Kidney (tissue), 14 donors: ENCODE data around the gene ITPK1. TPM values are rescaled to one million over a fixed set of nuclear protein-coding genes. Genes with fewer than 3 reads are reported as not detected.

Experiments
- DNase-seq, 5 donors: peaks; one replicate each; pipeline ENCODE4 v3.0.0-alpha.2; 2013 to 2020
- FAIRE-seq: peaks from 2 replicates; lab custom pipeline; 2012; peaks lifted over from hg19 to GRCh38; lab: Jason Lieb, UNC
- H3K27ac ChIP-seq, 2 donors: one replicate each; pipeline ENCODE4 v1.7.0; 2013; ENCODE audit warnings: low read depth in 2 of 2, low read length in 2 of 2, inconsistent platforms in 1 of 2
- H3K27me3 ChIP-seq: one replicate; pipeline ENCODE4 v1.7.1; 2013; ENCODE audit warnings: low read length, inconsistent platforms; ENCODE audit not compliant: control insufficient read depth, insufficient read depth
- H3K36me3 ChIP-seq, 3 donors: one replicate each; pipeline versions ENCODE4 v1.7.0 to v1.7.1; 2013; ENCODE audit warnings: low read length in 3 of 3, control low read depth in 1 of 3, inconsistent platforms in 1 of 3; ENCODE audit not compliant: insufficient read depth in 3 of 3, control insufficient read depth in 2 of 3
- H3K4me1 ChIP-seq, 3 donors: one replicate each; pipeline versions ENCODE4 v1.7.0 to v1.7.1; 2013; ENCODE audit warnings: low read length in 3 of 3, inconsistent platforms in 1 of 3, low read depth in 1 of 3; ENCODE audit not compliant: control insufficient read depth in 2 of 3, insufficient read depth in 2 of 3
- H3K4me3 ChIP-seq, 3 donors: one replicate each; pipeline versions ENCODE4 v1.7.0 to v1.8.1; 2013; ENCODE audit warnings: low read length in 3 of 3, control low read depth in 1 of 3, inconsistent platforms in 1 of 3
- H3K9ac ChIP-seq, 3 donors: one replicate each; pipeline versions ENCODE4 v1.7.0 to v1.7.1; 2013; ENCODE audit warnings: low read length in 3 of 3, control low read depth in 1 of 3, inconsistent platforms in 1 of 3
- H3K9me3 ChIP-seq, 3 donors: one replicate each; pipeline versions ENCODE4 v1.7.0 to v1.7.1; 2013; ENCODE audit warnings: low read length in 3 of 3, control low read depth in 1 of 3, inconsistent platforms in 1 of 3; ENCODE audit not compliant: control insufficient read depth in 2 of 3, insufficient read depth in 1 of 3
- intact Hi-C: fragments of 100-400 bp; cut with DNase I; formaldehyde crosslinking; loops from one replicate; pipeline ENCODE4 v1.11.1; 2022
- polyA plus RNA-seq: library from polyadenylated mRNA; stranded (reverse); fragments of 350-450 nt; fragmentation: Illumina TruSeq; extraction: RNeasy Lipid Tissue Mini Kit (QIAGEN cat#74804); gene quantifications from one replicate; pipeline ENCODE4 v1.2.3, GENCODE V29; 2014; ENCODE audit warnings: low read depth, low replicate concordance; ENCODE audit not compliant: insufficient read depth
- total RNA-seq: library from RNA; stranded (reverse); fragmentation: NEBNext Ultra II Directional; extraction: Animal tissue kit (Norgen Biotek cat#: 25700); gene quantifications from one replicate; pipeline ENCODE4 v1.2.1, GENCODE V29; 2021
- TF ChIP-seq, protein P1 (sequence below): IDR thresholded peaks from 3 replicates; pipeline ENCODE4 v1.5.1; 2012; ENCODE audit warnings: mild to moderate bottlenecking, moderate library complexity, borderline replicate concordance; ENCODE audit not compliant: insufficient read depth; ENCODE audit errors: extremely low read depth
- donor health status: control.
- donor health status: control.
- donor health status: control.
- donor health status: control.
- donor health status: control.
- donor health status: DM: yes; HTN: yes; CAD: no.
- donor health status: Normal renal cell carcinoma (clear cell type).

ITPK1 gene
- total and polyA plus RNA-seq, 2 donors from 2014 or later = 43.6 to 92.0 TPM

DNA sequence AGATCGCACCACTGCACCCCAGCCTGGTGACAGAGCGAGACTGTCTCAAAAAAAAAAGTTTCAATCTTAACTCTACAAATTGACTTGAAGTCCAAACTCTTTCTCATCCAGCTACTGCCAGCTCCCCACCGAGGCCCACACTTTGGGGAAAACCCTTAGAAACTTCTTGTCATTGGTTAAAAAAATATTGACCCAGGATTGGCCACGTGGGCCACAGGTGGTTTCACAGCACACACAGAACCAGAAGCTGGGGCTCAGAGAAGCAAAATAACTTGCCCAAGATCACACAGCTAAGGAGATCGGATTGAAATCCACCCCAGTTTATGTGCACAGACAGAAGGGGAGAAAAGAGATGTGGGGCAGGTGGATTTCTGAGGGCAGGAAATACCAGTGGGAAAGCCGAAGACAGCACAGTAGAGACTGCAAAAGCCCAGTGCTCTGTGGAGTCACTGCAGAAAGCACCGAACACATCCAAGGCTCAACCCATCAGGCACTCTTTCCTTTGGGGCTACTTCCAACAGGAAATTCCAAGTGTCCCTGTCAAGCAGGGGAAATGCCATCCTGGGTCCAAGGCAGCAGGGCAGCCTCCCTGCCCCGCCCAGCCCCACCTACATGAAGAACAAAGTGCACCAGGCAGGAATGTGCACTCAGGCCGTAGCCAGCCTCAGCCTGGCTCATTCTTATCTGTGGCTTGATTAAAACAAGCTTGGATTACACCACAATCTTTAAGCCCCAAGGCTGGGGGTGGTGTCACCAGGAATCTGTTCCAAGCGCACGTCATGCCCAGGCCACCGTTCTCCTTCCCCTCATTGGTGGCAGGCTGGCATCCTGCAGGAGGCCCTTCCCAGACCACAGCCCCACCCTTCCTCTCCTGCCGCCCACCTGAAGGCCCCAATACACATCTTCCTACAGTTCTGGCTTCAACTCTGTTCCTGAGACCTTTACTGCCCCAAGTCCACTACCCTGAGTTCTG lies 72.5 kb downstream of the ITPK1 start:
- TF ChIP-seq, protein P1, sequence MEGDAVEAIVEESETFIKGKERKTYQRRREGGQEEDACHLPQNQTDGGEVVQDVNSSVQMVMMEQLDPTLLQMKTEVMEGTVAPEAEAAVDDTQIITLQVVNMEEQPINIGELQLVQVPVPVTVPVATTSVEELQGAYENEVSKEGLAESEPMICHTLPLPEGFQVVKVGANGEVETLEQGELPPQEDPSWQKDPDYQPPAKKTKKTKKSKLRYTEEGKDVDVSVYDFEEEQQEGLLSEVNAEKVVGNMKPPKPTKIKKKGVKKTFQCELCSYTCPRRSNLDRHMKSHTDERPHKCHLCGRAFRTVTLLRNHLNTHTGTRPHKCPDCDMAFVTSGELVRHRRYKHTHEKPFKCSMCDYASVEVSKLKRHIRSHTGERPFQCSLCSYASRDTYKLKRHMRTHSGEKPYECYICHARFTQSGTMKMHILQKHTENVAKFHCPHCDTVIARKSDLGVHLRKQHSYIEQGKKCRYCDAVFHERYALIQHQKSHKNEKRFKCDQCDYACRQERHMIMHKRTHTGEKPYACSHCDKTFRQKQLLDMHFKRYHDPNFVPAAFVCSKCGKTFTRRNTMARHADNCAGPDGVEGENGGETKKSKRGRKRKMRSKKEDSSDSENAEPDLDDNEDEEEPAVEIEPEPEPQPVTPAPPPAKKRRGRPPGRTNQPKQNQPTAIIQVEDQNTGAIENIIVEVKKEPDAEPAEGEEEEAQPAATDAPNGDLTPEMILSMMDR = no peak
- FAIRE-seq (no peak), DNase-seq (no peak)
- Histone ChIP-seq H3K27me3 (no peaks in the 10 kb centered on the region), H3K36me3 (no peaks in the 10 kb centered on the region), H3K4me1 (peaks cover 0 to 52% (median 51%) of the 10 kb centered on the region in 3 donors), H3K9ac (no peak overlapping the region), H3K9me3 (no peaks in the 10 kb centered on the region), H3K4me3 (no peak overlapping the region), H3K27ac (peak overlapping the region; percentile 61 to 71)
- intact Hi-C loops = no loop called here

DNA sequence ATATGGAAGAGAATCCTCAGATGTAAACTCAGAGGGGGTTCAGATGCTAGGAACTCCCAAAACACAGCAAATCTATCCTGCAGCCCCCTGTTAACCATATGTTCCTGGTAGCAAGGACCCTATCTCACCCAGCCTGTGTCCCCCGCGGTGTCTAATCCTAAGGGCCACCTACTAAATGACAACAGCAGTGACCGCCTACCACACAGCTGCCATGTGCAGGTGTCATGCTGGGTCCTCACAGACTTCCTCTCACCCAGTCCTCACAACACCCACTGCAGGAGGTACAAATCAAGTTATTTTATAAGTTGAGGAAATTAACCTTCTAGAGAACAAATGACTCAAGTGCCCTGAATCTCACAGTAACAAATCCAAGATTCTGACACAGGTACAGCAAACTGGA lies 73.9 kb downstream of the ITPK1 start:
- peak overlapping the region in 1 of 2 donors; percentile 20 for H3K27ac ChIP-seq
- FAIRE-seq (no peak), DNase-seq (no peak)
- H3K9me3 ChIP-seq = no peaks in the 10 kb centered on the region
- no peaks in the 10 kb centered on the region for H3K27me3 ChIP-seq
- TF ChIP-seq, protein P1 = no peak
- H3K4me1 ChIP-seq = peaks cover 0 to 50% (median 44%) of the 10 kb centered on the region in 3 donors
- H3K9ac ChIP-seq = no peak overlapping the region
- H3K36me3 ChIP-seq = no peaks in the 10 kb centered on the region
- intact Hi-C loops = no loop called here
- H3K4me3 ChIP-seq = no peak overlapping the region

DNA sequence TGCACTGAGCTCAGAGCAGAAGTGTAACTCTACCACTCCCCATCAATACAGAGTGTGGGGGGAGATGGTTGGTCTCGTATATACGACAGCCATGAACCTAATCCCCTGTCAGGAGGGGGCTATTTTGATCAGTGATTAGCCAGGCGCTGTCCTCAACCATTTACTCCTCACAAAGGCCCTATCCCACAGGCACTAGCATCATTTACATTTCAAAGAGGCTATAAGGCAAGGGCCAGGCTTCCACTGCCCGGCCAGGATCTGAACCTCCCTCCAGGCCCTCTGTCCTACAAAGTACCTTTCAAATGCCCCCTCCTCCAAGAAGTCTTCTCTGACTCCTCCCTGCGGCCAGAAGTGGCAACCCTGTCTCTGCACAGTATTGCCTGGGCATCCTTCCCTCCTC lies 74.7 kb downstream of the ITPK1 start:
- peaks cover 0 to 52% (median 38%) of the 10 kb centered on the region in 3 donors for H3K4me1 ChIP-seq
- FAIRE-seq (no peak), DNase-seq (no peak)
- H3K27me3 ChIP-seq = no peaks in the 10 kb centered on the region
- TF ChIP-seq, protein P1 = no peak
- H3K4me3 ChIP-seq = no peak overlapping the region
- H3K9me3 ChIP-seq = no peaks in the 10 kb centered on the region
- intact Hi-C loops = no loop called here
- peak overlapping the region in 1 of 2 donors; percentile 15 for H3K27ac ChIP-seq
- no peaks in the 10 kb centered on the region for H3K36me3 ChIP-seq
- no peak overlapping the region for H3K9ac ChIP-seq
